ENCODE results near the gene QKI.

QKI gene

GRCh38 chr6:163405412-163406309, 8.9 kb upstream of the QKI start:
- Histone ChIP-seq H3K4me3 (peak overlapping the region; percentile 37 to 49), H3K36me3 (no peaks in the 10 kb centered on the region), H3K9me3 (no peaks in the 10 kb centered on the region), H3K27me3 (no peaks in the 10 kb centered on the region), H3K4me1 (peaks cover 0 to 26% (median 17%) of the 10 kb centered on the region in 4 donors), H3K27ac (peak overlapping the region; percentile 79 to 86)
- intact Hi-C loops (cut with DNase I; ENCODE audit: low total_unique reads), result no loop called here
- peak; percentile 79 to 85 for DNase-seq
- no peak for TF ChIP-seq CTCF (IDR thresholded peaks at IDR 0.05)

- no peaks in the 10 kb centered on the region for H3K36me3 ChIP-seq
- no peaks in the 10 kb centered on the region for H3K27me3 ChIP-seq
- H3K27ac ChIP-seq, result peak overlapping the region; percentile 79 to 86
- intact Hi-C loops (cut with DNase I; ENCODE audit: low total_unique reads), result no loop called here
- DNase-seq, result no peak
- TF ChIP-seq CTCF (IDR thresholded peaks at IDR 0.05), result no peak
- H3K4me3 ChIP-seq, result peak overlapping the region; percentile 37 to 49
- peaks cover 0 to 26% (median 17%) of the 10 kb centered on the region in 4 donors for H3K4me1 ChIP-seq
- H3K9me3 ChIP-seq, result no peaks in the 10 kb centered on the region
These were observed 8.2 kb upstream of the QKI start for GRCh38 chr6:163406366-163406765.

- no peak for DNase-seq
- Histone ChIP-seq H3K36me3 (no peaks in the 10 kb centered on the region), H3K27ac (peak overlapping the region in 1 of 2 donors; percentile 79), H3K4me1 (peaks cover 0 to 27% (median 18%) of the 10 kb centered on the region in 4 donors), H3K27me3 (no peaks in the 10 kb centered on the region), H3K9me3 (no peaks in the 10 kb centered on the region), H3K4me3 (no peak overlapping the region)
- intact Hi-C loops (cut with DNase I; ENCODE audit: low total_unique reads), result no loop called here
- no peak for TF ChIP-seq CTCF (IDR thresholded peaks at IDR 0.05)
These were observed 7.7 kb upstream of the QKI start for GRCh38 chr6:163406830-163407229.

GRCh38 chr6:163408352-163408991, 6.0 kb upstream of the QKI start:
- TF ChIP-seq CTCF (IDR thresholded peaks at IDR 0.05), result no peak
- no peak overlapping the region for H3K27ac ChIP-seq
- no peaks in the 10 kb centered on the region for H3K27me3 ChIP-seq
- peaks cover 0 to 37% (median 22%) of the 10 kb centered on the region in 4 donors for H3K4me1 ChIP-seq
- no peak overlapping the region for H3K4me3 ChIP-seq
- DNase-seq, result no peak
- intact Hi-C loops (cut with DNase I; ENCODE audit: low total_unique reads), result no loop called here
- no peaks in the 10 kb centered on the region for H3K9me3 ChIP-seq
- no peaks in the 10 kb centered on the region for H3K36me3 ChIP-seq

- no peak for TF ChIP-seq CTCF (IDR thresholded peaks at IDR 0.05)
- no peak for DNase-seq
- peaks cover 0 to 33% (median 19%) of the 10 kb centered on the region in 4 donors for H3K4me1 ChIP-seq
- H3K36me3 ChIP-seq, result no peaks in the 10 kb centered on the region
- no peaks in the 10 kb centered on the region for H3K27me3 ChIP-seq
- intact Hi-C loops (cut with DNase I; ENCODE audit: low total_unique reads), result no loop called here
- no peak overlapping the region for H3K4me3 ChIP-seq
- H3K27ac ChIP-seq, result no peak overlapping the region
- H3K9me3 ChIP-seq, result no peaks in the 10 kb centered on the region
These were observed 4.8 kb upstream of the QKI start for GRCh38 chr6:163409712-163410111.

Data from tibial artery (tissue), 4 donors.